Measurements from ENCODE around the gene C1GALT1.

The C1GALT1 gene

DNA sequence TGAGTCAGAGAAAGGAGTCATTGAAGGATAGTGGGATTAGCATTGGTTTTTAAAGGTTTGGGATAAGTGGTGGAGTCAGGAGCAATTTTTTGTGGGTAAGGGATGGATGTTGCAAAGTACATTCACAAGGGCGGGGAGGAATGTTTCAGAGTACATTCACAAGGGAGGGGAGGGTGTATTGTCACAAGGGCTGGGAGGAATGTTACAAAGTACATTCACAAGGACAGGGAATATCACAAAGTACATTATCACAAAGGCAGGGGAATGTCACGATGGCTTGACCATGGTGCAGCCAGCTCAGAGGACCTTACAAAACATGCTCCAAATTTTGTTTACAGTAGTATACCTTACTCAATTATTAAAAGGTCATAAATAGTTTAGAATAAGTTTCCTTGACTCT lies 30.3 kb downstream of the C1GALT1 start:
- H3K4me3 ChIP-seq (ENCODE audit: control insufficient read depth, low read depth, low read length), result no peak overlapping the region
- TF ChIP-seq, protein P1, sequence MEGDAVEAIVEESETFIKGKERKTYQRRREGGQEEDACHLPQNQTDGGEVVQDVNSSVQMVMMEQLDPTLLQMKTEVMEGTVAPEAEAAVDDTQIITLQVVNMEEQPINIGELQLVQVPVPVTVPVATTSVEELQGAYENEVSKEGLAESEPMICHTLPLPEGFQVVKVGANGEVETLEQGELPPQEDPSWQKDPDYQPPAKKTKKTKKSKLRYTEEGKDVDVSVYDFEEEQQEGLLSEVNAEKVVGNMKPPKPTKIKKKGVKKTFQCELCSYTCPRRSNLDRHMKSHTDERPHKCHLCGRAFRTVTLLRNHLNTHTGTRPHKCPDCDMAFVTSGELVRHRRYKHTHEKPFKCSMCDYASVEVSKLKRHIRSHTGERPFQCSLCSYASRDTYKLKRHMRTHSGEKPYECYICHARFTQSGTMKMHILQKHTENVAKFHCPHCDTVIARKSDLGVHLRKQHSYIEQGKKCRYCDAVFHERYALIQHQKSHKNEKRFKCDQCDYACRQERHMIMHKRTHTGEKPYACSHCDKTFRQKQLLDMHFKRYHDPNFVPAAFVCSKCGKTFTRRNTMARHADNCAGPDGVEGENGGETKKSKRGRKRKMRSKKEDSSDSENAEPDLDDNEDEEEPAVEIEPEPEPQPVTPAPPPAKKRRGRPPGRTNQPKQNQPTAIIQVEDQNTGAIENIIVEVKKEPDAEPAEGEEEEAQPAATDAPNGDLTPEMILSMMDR (conservative IDR thresholded peaks at IDR 0.05; ENCODE audit: control insufficient read depth, insufficient read depth, low read depth, low read length), result no peak
- no peak for DNase-seq (ENCODE audit: low read depth)

DNA sequence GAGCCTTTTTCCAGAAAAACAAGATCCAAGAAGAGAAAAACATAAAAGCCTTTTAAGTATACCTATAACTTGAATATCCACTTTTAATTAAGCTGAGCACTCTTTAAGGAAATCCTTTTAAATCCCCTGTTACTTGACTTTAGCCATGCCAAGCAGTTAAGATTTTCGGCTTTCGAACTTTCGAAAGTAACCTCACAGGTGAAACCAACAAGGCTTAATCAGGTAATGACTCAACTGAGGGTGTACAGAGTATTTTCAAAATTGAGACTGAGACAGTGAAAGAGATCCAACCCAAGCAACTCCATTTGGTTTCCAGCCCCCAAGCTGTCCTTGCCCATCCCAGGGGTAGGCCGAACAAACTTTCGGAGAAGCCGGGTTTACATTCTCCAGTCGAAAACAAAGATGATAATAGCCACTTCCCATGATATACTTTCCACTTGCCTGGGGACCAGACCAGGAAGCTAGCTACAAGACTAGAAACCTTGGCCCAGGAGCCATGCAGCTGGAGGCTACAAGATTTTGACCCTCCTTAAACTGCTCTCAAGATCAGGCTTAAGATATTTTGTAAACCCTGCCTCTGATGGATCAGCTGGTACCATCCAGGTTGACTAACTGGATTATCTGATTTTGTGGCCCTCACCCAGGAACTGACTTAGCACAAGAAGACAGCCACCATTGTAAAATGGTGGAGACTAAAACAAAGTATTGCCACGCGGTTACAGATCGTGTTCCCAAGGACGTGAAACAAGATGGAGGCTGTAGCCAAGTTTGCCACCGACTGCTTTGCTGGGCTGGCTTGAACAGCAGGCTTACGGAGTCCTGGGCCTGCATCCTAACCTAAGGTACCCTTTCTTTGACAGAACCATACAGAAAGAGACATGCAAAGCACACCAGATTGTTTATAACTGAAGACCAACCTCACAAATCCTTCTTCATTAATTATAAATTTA lies 32.3 kb downstream of the C1GALT1 start:
- H3K4me3 ChIP-seq (ENCODE audit: control insufficient read depth, low read depth, low read length), result no peak overlapping the region
- DNase-seq (ENCODE audit: low read depth), result no peak
- TF ChIP-seq, protein P1 (conservative IDR thresholded peaks at IDR 0.05; ENCODE audit: control insufficient read depth, insufficient read depth, low read depth, low read length), result no peak

DNA sequence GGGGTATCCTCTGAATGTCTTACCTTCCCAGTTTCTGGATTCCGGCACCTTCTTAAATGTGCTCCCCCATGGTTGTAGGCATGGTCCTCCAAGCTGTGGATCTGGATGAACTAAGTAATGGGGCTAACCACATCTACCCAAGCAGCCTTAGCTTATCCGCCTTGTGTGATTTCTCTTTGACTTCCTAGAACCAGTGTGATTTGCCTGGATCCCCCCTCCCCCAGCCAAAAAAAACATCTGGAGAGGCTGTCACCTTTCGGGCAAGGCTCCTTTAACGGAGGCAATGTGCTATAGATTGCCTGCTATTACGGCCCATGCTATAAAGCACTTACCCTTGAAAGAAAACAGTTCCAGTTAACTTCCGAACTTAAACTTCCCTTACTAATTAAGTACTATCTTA lies 33.9 kb downstream of the C1GALT1 start:
- TF ChIP-seq, protein P1 (conservative IDR thresholded peaks at IDR 0.05; ENCODE audit: control insufficient read depth, insufficient read depth, low read depth, low read length), result no peak
- no peak for DNase-seq (ENCODE audit: low read depth)
- no peak overlapping the region for H3K4me3 ChIP-seq (ENCODE audit: control insufficient read depth, low read depth, low read length)

DNA sequence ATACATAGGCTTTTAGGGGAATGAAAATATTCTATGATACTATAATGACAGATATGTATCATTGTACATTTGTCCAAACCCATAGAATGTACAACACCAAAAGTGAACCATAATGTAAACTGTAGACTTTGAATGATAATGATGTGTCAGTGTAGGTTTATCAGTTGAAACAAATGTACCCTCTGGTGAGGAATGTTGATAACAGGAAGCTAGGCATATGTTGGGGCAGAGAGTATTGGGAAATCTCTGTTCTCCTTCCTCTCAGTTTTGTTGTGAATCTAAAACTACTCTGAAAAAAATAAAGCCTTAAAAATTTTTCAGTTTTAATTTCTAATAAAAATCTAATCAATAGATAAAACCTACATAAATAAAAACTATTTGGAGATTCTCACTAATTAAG lies 36.9 kb downstream of the C1GALT1 start:
- TF ChIP-seq, protein P1 (conservative IDR thresholded peaks at IDR 0.05; ENCODE audit: control insufficient read depth, insufficient read depth, low read depth, low read length), result no peak
- no peak overlapping the region for H3K4me3 ChIP-seq (ENCODE audit: control insufficient read depth, low read depth, low read length)
- peak; percentile 10 for DNase-seq (ENCODE audit: low read depth)

DNA sequence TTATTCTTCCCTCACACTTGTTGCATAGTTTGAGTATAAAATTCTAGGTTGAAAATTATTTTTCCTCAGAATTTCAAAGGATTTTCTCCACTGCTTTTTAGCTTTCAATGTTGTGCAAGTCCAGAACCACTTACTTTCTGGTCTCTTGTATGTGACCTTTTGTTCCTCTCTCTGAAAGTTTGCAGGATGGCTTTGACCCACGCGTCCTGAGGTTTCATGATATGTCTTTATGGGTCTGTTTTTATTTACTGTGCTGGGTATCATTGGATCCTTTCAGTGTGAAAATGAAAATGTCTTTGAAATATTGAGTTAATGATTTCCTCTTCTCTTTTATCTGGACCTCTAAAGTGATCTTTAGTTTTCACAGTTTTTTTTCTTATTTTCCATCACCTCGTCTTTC lies 38.5 kb downstream of the C1GALT1 start:
- no peak for DNase-seq (ENCODE audit: low read depth)
- TF ChIP-seq, protein P1 (conservative IDR thresholded peaks at IDR 0.05; ENCODE audit: control insufficient read depth, insufficient read depth, low read depth, low read length), result no peak
- H3K4me3 ChIP-seq (ENCODE audit: control insufficient read depth, low read depth, low read length), result no peak overlapping the region

DNA sequence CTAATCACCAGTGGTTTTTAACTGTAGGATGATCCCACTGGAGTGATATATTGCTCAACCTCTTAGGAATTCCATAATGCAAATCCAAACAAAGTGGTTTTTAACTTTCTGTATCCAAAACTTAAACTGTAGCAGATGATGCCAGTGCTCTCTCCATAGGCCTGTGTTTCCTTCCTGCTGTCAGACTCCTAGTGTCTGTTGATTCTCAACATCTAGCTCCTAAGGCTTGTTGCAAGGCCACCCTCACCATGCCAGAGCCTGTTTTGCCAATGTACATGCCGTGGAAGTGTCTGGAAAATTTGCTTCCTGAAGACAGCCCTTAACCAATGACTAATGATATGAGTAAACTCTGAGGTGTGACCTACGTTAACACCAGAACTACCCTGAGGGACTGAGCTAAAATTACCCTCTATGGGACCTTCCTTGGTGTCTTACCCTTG lies 39.3 kb downstream of the C1GALT1 start:
- TF ChIP-seq, protein P1 (conservative IDR thresholded peaks at IDR 0.05; ENCODE audit: control insufficient read depth, insufficient read depth, low read depth, low read length), result no peak
- peak; percentile 81 for DNase-seq (ENCODE audit: low read depth)
- no peak overlapping the region for H3K4me3 ChIP-seq (ENCODE audit: control insufficient read depth, low read depth, low read length)
